Measurements from ENCODE around the gene CYP4F22. TPM values are rescaled to one million over a fixed set of nuclear protein-coding genes. Genes with fewer than 3 reads are reported as not detected.

CYP4F22 gene
- total RNA-seq, 1 experiment from 2014 or later = 4.9 TPM

DNA sequence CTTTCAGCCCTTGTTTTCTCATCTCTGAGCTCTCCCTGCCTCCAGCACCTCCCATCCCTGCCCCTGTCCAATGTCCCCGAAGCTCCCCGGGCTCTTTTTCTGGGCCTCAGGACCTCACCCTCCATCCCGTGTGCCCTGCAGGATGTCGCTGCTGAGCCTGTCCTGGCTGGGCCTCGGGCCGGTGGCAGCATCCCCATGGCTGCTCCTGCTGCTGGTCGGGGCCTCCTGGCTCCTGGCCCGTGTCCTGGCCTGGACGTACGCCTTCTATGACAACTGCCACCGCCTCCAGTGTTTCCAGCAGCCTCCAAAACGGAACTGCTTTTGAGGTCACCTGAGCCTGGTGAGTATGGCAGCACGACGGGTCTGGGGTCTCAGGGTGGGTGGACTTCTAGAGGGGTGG is 55.6 kb downstream of the CYP4F22 start:
- H3K36me3 ChIP-seq (ENCODE audit: control insufficient read depth in 1 of 2, insufficient read depth in 2 of 2, low read length in 2 of 2) = no peaks in the 10 kb centered on the region
- ATAC-seq (no peak), DNase-seq (ENCODE audit: low read depth, low spot score) (no peak)
- H3K9me2 ChIP-seq (ENCODE audit: insufficient read depth) = no peaks in the 10 kb centered on the region
- H3K27me3 ChIP-seq (ENCODE audit: insufficient read depth, low read length) = peaks cover 14% of the 10 kb centered on the region
- no peaks in the 10 kb centered on the region for H4K20me1 ChIP-seq (ENCODE audit: insufficient read depth)
- ChIA-PET CTCF (no interaction called here), RAD21 (ENCODE audit: low non-redundant PET in 1 of 2, low total read pairs in 2 of 2, uncharacterized antibody in 2 of 2, unreplicated experiment in 2 of 2) (interaction anchor here in 1 of 2 experiments (0.5 kb wide), 1 partner anchor 343 kb away, joined by 3 read pairs; no protein-coding TSS in a partner anchor), POLR2A (no interaction called here)
- no peak overlapping the region for H2AFZ ChIP-seq (ENCODE audit: low read depth, low read length, poor library complexity, severe bottlenecking)
- BruUV-seq (replicated peaks) = no TSS peak
- no peak overlapping the region for H3K4me3 ChIP-seq (replicated peaks in 1 of 2; ENCODE audit: low read depth in 1 of 2, low read length in 2 of 2)
- TF ChIP-seq TCF7L2 (IDR thresholded peaks at IDR 0.05; ENCODE audit: borderline replicate concordance, extremely low read depth, insufficient read depth, insufficient read length) (no peak), CEBPB (IDR thresholded peaks at IDR 0.05; ENCODE audit: low read depth) (no peak), EGR1 (IDR thresholded peaks at IDR 0.05; ENCODE audit: low read depth) (no peak), ZNF274 (IDR thresholded peaks at IDR 0.05; ENCODE audit: low read depth, low read length) (no peak)
- TF ChIP-seq, protein P1, sequence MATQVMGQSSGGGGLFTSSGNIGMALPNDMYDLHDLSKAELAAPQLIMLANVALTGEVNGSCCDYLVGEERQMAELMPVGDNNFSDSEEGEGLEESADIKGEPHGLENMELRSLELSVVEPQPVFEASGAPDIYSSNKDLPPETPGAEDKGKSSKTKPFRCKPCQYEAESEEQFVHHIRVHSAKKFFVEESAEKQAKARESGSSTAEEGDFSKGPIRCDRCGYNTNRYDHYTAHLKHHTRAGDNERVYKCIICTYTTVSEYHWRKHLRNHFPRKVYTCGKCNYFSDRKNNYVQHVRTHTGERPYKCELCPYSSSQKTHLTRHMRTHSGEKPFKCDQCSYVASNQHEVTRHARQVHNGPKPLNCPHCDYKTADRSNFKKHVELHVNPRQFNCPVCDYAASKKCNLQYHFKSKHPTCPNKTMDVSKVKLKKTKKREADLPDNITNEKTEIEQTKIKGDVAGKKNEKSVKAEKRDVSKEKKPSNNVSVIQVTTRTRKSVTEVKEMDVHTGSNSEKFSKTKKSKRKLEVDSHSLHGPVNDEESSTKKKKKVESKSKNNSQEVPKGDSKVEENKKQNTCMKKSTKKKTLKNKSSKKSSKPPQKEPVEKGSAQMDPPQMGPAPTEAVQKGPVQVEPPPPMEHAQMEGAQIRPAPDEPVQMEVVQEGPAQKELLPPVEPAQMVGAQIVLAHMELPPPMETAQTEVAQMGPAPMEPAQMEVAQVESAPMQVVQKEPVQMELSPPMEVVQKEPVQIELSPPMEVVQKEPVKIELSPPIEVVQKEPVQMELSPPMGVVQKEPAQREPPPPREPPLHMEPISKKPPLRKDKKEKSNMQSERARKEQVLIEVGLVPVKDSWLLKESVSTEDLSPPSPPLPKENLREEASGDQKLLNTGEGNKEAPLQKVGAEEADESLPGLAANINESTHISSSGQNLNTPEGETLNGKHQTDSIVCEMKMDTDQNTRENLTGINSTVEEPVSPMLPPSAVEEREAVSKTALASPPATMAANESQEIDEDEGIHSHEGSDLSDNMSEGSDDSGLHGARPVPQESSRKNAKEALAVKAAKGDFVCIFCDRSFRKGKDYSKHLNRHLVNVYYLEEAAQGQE (IDR thresholded peaks at IDR 0.05; ENCODE audit: low read depth) = no peak
- TF ChIP-seq, protein P2, sequence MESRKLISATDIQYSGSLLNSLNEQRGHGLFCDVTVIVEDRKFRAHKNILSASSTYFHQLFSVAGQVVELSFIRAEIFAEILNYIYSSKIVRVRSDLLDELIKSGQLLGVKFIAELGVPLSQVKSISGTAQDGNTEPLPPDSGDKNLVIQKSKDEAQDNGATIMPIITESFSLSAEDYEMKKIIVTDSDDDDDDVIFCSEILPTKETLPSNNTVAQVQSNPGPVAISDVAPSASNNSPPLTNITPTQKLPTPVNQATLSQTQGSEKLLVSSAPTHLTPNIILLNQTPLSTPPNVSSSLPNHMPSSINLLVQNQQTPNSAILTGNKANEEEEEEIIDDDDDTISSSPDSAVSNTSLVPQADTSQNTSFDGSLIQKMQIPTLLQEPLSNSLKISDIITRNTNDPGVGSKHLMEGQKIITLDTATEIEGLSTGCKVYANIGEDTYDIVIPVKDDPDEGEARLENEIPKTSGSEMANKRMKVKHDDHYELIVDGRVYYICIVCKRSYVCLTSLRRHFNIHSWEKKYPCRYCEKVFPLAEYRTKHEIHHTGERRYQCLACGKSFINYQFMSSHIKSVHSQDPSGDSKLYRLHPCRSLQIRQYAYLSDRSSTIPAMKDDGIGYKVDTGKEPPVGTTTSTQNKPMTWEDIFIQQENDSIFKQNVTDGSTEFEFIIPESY (IDR thresholded peaks at IDR 0.05; ENCODE audit: extremely low read depth, insufficient replicate concordance, low read length) = no peak
- H3K27ac ChIP-seq (ENCODE audit: low read depth, low read length) = no peak overlapping the region; the same call in 1 of the 2 replicates
- H3K4me1 ChIP-seq (ENCODE audit: control insufficient read depth in 1 of 2, insufficient read depth in 2 of 2, low read length in 2 of 2) = peaks cover 22 to 25% of the 10 kb centered on the region in 2 experiments
- H3K9me3 ChIP-seq (ENCODE audit: control insufficient read depth in 1 of 2, insufficient read depth in 1 of 2, low read depth in 1 of 2, low read length in 2 of 2) = no peaks in the 10 kb centered on the region
- H3K79me2 ChIP-seq (ENCODE audit: insufficient read depth, low read length) = no peaks in the 10 kb centered on the region
- intact Hi-C loops (cut with micrococcal nuclease) = no loop called here
- H3K4me2 ChIP-seq (ENCODE audit: low read length) = peak overlapping the region; percentile 38; the same call in 1 of the 2 replicates
- H3K9ac ChIP-seq (ENCODE audit: low read length) = no peak overlapping the region

Data from HCT116 (cell line).